GM19025 (cell line): ENCODE results near the gene CPSF6.

Source experiments
- ATAC-seq: cut with Tn5 transposase; IDR thresholded peaks from one replicate; pipeline ENCODE4 v1.9.1; 2021; ENCODE audit warnings: mild to moderate bottlenecking, low read depth, moderate library complexity; ENCODE audit not compliant: unreplicated experiment

CPSF6 gene

DNA sequence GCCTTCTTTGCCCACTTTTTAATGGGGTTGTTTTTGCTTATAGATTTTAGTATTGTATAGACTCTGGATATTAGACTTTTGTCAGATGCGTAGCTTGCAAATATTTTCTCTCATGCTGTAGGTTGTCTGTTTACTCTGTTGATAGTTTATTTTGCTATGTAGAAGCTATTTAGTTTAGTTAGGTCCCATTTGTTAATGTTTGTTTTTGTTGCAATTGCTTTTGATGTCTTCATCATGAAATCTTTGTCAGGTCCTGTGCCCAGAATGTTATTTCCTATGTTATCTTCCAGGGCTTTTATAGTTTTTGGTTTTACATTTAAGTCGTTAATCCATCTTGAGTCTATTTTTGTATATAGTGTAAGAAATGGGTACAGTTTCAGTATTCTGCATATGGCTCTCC is 78.9 kb downstream of the CPSF6 start:
- no peak for ATAC-seq

DNA sequence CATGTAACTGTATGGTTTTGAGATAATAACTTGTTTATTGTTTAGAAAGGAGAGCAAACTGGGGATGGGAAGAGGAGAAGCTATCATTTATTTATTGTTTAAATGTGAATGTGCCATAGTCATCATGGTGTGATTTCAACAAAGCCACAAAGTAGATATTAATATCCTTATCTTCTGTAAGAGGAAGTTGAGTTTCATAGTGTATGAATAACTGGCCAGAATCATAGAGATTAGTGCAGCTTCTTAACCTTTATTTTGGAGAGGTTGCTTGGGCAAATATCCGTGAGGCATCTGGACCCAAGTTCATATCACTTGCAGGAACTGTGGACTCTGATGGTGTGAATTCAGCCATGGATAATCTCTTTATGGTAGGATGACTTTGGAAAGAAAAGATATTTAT is 82.0 kb downstream of the CPSF6 start:
- no peak for ATAC-seq
